M059J (cell line): ENCODE data around the gene TRMO. TPM values are rescaled to one million over a fixed set of nuclear protein-coding genes. Genes with fewer than 3 reads are reported as not detected.

Experiments used
- DNase-seq: peaks from one replicate; pipeline ENCODE4 v3.0.0-alpha.2; 2012; ENCODE audit warnings: low read depth
- total RNA-seq: library from RNA; depleted of rRNA; stranded (reverse); fragments of >200 nt; shearing (Covaris generic); gene quantifications from 2 replicates; pipeline ENCODE4 v1.2.3, GENCODE V29; 2014

TRMO gene
- total RNA-seq, 1 experiment from 2014 or later, result 18.4 TPM

- no peak for DNase-seq
These were observed 15.9 kb upstream of the TRMO start, which contains the start of gene HEMGN for GRCh38 chr9:97938081-97938644. HEMGN (minus strand) TSS chr9:97938172; CDS start chr9:97938136, 36 bp downstream.

- no peak for DNase-seq
These were observed 14.7 kb upstream of the TRMO start for GRCh38 chr9:97936998-97937397.

GRCh38 chr9:97935276-97935675 lies 13.0 kb upstream of the TRMO start:
- DNase-seq, result no peak

GRCh38 chr9:97934321-97935115 lies 12.2 kb upstream of the TRMO start:
- no peak for DNase-seq

- no peak for DNase-seq
These were observed 11.1 kb upstream of the TRMO start for GRCh38 chr9:97933297-97933998.

- no peak for DNase-seq
These were observed 8.7 kb upstream of the TRMO start for GRCh38 chr9:97930972-97931371.

GRCh38 chr9:97928986-97929604 lies 6.8 kb upstream of the TRMO start:
- DNase-seq, result no peak

- DNase-seq, result no peak
These were observed 3.4 kb upstream of the TRMO start for GRCh38 chr9:97925497-97926334.

GRCh38 chr9:97924386-97924785 lies 2.1 kb upstream of the TRMO start:
- no peak for DNase-seq

- DNase-seq, result peak; percentile 82
These were observed 1.3 kb upstream of the TRMO start for GRCh38 chr9:97923529-97924108.

- no peak for DNase-seq
These were observed 3.0 kb downstream of the TRMO start for GRCh38 chr9:97919217-97919813.

GRCh38 chr9:97918611-97919010 lies 3.7 kb downstream of the TRMO start:
- no peak for DNase-seq

- no peak for DNase-seq
These were observed 10.3 kb downstream of the TRMO start for GRCh38 chr9:97911970-97912369.

- DNase-seq, result no peak
These were observed 10.8 kb downstream of the TRMO start for GRCh38 chr9:97911528-97911927.

GRCh38 chr9:97910357-97910756 lies 11.9 kb downstream of the TRMO start:
- DNase-seq, result no peak

GRCh38 chr9:97908705-97909104 lies 13.6 kb downstream of the TRMO start:
- no peak for DNase-seq

GRCh38 chr9:97907632-97908031 lies 14.7 kb downstream of the TRMO start:
- DNase-seq, result no peak

GRCh38 chr9:97907046-97907445 lies 15.3 kb downstream of the TRMO start:
- DNase-seq, result no peak

- DNase-seq, result no peak
These were observed 16.0 kb downstream of the TRMO start for GRCh38 chr9:97906236-97906831.

- DNase-seq, result no peak
These were observed 17.1 kb downstream of the TRMO start for GRCh38 chr9:97905228-97905627.
